Stimulated activated CD8-positive, alpha-beta memory T cell treated with anti-CD3 and anti-CD28 coated beads, Interleukin-2, amount 100 ng/mL, for 48 hours (primary cell): ENCODE results near the gene KRTAP5-2.
A peak's percentile ranks its signal among the peaks of the same experiment; 100 is the strongest.
"Not testable (repeated sequence)": the region's sequence is repeated elsewhere in the genome, so short reads cannot be mapped to it uniquely, and the experiment has no call there.

Source experiments
- DNase-seq, 2 donors: peaks; one replicate each; pipeline ENCODE4 v3.0.0-alpha.2; 2020; ENCODE audit warnings: low read depth in 2 of 2

KRTAP5-2 gene

DNA sequence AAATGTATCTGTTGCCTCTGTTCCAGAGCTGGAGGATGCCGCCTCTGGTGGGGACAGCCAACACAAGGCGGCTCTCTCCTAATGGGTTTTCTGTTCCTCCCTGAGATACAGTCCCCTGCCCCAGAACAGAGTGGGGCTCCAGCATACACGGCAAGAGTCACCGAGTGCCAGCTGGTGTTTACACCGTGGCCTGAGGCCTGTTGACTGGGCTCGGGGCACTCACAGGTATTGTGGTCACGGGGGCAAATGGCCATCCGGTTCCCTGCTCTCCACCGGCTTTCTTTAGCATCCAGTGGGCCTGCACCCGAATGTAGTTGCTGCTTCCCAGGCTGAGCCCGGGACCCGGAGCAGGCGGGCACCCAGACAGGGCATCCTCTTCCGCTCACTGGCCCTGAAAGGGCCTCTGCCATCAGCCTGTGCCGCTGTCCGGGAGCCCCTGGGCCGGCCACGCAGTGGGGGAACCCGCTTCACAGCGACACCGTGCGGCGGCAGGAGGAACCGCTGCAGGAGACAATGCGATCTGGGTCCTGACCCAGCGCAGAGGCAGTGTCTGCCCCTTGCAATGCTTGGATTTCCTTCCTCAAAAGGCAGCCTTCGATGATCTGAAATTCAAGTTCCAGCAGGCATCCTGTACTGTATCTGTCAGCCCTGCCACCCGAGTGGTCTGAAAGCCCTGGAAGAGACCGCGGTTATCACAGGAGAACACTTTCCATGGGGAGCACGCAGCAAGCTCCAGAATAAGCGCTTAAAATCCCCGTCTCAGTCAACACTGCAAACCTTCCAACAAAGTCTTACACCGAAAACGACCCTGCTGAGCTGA is 30.6 kb upstream of the KRTAP5-2 start:
- peak; percentile 47 to 48 for DNase-seq

DNA sequence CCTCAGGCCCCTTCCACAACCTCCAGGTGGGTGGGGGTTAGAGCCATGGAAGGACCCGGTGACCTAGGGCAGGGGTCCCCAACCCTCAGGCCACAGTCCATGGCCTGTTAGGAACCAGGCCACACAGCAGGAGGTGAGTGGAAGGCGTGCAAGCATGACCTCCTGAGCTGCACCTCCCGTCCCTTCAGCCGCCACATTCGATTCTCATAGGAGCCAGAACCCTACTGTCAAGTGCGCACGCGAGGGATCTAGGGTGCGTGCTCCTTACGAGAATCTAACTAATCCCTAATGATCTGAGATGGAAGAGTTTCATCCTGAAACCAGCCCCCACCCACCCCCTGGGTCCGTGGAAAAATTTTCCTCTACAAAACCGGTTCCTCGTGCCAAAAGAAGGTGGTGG is 27.4 kb upstream of the KRTAP5-2 start:
- DNase-seq, result no peak

DNA sequence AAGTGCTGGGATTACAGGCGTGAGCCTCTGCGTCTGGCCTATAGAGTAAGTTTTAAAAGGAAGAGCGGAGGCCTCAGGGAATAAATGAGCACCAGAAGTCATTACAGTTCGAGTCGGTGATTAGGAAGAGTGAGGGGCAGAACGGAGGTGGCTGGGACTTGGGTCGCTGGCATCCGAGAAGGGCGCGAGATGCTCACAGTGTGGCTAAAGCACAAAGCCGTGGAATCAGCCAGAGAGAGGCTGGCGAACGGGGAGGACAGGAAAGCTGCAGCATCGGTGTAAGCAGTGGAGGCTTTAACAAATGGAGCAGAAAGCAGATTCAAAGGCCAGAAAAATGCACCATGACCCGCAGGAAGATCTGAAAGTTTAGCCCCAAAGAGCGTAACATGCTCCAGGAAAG is 26.5 kb upstream of the KRTAP5-2 start:
- no peak for DNase-seq

DNA sequence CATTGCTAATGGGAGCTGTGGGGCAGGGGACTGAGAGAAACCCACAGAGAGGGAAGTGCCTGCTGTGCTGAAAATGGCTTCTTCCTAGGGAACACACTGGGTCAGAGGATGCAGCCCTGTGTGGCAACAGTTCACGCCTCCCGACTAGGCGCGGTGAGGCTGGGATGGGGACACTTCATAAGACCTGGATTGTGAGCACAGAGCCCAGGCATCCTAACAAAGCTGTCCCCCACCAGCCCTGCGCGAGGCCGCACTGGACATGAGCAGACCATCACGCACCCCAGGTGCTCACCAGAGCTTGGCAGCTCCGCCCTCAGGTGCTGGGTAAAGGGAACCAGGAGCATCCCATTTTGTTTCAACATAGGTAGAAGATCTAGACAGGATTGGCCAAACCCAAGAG is 25.6 kb upstream of the KRTAP5-2 start:
- no peak for DNase-seq

DNA sequence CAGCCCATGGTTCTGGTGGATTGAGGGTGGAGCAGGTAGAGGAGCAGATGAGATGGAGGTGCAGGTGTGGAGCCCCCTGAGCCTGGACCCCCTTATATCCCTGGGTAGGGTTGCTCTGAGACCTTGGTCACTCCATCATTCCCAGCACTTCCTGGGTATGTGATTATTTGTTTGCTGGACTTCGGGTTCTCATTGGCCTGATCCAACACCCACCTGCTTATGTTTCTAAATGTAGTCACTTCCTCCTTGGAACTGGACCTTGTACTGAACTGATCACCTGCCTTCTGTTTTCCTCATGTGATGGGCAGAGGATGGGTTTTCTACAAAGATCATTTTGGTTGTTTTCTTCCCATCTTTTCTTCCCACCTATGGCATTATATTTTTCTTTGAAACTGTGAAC is 24.0 kb upstream of the KRTAP5-2 start, which contains the start of gene KRTAP5-4:
KRTAP5-4 (minus strand) TSS at position 53 of the 400 bp plus-strand sequence; CDS start at position 8, 45 bp downstream.
- DNase-seq, result no peak

DNA sequence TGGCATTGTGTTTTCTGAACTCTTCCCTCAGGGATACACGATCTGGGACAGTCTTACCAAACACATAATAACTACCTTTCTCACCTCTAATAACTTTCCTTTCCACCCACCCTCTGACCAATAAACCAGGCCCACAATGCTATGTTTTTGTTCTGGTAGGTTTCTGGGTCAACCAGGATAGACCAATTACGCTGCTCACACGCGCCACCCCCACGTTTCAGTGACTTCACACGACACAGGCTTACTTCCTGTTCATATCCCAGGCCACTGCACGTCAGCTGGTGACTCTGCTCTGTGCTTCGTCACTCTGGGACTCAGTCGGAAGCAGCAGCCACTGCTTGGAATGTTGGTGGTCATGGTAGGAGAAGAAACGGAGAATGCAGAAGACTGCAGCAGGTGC is 21.4 kb upstream of the KRTAP5-2 start:
- DNase-seq, result no peak

DNA sequence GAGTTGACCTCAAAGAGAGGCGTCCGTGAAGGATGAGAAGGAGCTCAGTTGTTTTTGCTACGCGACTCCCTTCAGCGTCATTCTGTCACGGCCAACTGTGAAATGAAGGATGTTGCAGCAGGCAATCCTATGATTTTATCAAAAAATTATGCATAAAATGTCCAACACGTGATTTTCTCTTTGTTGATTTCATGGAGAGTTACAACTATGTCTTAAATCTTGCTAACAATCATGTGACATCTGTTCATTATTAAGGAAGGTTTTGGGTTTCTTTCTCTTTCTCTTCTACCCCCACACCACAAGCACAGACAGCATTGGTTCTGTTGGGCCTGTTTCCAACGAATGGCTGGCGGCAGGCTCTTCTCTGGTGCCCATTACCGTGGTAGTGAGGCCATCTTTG is 20.1 kb upstream of the KRTAP5-2 start:
- no peak for DNase-seq

DNA sequence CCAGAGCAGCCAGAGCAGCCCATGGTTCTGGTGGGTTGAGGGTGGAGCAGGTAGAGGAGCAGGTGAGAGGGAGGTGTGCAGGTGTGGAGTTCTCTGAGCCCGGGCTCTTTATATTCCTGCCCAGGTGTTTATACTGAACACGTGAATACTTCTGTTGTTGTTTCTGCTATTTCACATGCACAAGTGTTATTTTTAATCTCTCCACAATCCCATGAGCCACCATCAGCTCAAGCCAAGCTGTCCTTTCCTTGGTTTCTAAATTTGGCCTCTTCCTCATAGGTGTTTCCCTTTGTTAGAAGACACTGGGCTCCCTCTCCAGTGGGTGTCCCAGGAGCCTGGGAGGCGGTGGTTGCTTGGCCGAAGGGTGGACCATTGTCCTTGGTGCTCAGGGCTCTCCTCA is 10.3 kb upstream of the KRTAP5-2 start, which contains the start of gene KRTAP5-3:
KRTAP5-3 (minus strand) TSS at position 101 of the 400 bp plus-strand sequence; CDS start at position 23, 78 bp downstream.
- no peak for DNase-seq

DNA sequence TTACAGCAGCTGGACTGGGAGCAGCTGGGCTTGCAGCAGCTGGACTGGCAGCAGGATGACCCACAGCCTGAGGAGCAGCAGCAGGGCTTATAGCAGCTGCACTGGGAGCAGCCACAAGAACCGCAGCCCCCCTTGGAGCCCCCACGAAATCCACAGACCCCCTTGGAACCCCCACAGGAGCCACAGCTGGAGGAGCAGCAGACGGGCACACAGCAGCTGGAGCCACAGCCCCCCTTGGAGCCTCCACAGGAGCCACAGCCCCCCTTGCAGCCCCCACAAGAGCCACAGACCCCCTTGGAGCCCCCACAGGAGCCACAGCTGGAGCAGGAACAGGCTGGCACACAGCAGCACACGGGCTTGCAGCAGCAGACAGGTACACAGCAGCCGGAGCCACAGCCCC is 9.8 kb upstream of the KRTAP5-2 start:
- not testable (repeated sequence) for DNase-seq

DNA sequence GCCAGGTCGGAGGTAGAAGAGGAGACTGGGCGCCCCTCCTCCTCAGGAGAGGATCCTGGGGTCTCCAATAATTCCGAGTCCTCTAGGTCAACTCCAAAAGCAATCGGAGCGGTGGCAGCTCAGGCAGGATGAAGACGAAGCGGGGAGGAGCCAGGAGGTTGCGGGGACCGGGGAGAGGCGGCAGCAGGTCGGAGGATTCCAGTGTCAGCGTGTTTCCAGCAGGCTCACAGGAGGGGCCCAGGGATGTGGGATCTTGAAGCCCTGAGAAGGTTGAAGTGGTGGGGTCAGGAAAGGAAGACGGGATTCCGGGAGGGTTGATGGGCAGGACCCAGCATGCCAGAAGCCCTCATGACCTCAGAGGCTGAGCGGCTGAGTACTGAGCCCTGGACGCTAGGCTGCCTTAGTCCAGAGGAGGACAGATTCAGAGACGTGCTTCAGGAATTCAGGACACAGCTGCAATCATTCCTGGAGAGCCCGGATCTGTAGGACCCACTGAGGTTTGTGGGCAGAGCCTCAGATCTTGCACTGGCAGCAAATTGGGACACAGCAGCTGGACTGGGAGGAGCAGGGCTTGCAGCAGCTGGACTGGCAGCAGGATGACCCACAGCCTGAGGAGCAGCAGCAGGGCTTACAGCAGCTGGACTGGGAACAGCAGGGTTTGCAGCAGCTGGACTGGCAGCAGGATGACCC is 9.2 kb upstream of the KRTAP5-2 start:
- not testable (repeated sequence) for DNase-seq

DNA sequence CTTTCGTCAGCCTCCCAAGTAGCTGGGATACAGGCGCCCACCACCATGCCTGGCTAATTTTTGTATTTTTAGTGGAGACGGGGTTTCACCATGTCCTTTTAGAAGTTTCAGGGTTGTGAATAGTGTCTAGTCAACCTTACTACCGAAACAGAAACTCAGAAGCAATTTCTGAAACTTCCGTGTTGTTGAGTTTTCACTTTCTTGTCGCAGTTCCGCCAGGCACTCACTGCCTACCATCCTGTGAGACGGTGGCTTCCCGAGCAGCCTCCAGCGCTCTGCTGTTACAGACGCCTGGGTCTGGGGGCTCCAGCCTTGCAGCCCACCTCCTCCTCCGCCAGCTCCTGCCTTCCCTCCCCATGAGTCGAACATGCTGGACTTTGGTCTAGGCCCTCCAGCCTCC is 7.8 kb upstream of the KRTAP5-2 start:
- DNase-seq, result not testable (repeated sequence)

DNA sequence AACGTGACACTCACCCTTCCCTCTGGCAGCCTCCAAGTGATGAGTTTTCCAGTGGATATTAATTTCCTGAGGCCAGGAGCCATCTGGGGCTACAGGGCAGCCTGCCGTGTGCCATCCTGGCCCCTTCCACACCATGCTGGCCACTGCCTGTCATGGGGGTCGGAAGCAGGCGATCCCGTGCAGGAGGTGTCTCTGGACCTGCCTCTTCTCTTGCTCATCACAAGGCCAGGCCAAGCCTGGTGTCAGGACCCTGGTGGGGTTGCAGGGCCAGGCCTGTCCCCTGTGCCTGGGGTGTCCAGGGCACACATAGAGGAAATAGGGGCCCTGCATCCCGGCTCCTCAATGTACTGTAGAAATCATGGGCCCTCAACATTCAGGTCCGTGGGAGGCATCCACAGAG is 6.6 kb upstream of the KRTAP5-2 start:
- DNase-seq, result no peak

DNA sequence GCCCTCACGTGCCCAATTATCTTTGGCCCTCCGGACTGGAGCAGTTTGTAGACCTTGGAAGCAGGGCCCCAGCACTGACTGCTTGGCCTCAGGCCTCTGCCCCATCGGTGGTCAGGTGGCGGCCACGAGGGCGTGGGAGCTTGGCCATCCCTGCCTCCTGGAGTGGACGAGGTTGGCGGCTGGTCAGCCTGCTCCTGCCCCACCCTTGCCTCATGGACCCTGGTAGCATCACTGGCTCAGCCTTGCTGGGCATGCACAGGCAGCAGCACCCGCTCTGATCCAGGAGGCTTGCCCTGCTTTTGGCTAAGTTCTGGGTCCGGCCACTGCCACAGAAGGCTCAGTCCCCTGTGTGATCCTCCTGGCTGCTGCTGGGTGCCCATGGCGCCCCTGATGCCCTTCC is 6.1 kb upstream of the KRTAP5-2 start:
- DNase-seq, result no peak

DNA sequence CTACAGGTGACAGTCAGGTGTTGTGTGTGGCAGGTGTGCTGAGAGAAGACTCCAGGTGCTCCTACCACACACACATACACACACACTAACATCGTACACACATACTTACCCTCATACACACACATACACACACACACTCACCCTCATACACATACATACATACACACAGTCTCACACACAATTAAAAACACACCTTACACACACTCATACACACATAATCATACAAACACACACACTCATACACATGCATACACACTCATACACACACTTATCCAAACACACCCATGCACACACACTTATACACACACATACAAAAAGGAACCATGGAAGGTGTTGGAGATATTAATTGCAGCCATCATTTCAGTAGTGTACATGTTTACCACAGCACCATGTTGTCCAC is 5.5 kb upstream of the KRTAP5-2 start:
- no peak for DNase-seq

DNA sequence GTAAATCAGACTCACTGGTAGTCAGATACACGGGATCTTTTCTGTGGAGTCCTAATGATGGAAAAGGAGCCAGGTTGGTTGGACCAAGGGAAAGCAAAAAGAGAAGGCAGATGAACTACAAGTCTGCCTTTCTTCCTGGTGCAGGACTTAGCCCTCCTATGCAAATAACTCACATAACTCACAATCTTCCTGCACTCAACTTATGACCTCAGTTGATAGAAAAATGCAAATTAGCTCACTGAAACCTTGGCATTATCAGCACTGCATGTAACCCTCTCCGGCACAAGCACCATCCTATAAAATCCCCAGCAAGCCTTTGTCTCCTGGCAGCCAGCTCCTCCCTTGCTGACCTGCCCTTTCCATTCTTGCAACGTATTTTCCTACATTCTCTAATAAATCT is 3.6 kb upstream of the KRTAP5-2 start:
- not testable (repeated sequence) for DNase-seq

DNA sequence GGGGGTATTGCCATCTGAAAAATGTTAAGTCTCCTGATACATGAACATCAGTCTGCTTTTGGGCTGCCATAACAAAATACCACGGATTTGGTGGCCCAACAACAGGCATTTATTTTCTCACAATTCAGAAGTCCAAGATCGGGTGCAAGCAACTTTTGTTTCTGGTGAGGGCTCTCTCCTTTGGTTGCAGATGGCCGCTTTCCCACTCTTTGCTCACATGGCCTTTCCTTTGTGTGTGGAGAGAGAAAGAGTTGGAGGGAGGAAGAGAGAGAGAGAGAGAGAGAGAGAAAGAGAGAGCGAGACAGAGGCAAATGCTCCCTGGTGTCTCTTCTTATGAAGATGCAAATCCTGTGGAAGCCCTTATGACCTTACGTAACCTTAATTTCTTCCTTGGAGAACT is 2.5 kb upstream of the KRTAP5-2 start:
- no peak for DNase-seq

DNA sequence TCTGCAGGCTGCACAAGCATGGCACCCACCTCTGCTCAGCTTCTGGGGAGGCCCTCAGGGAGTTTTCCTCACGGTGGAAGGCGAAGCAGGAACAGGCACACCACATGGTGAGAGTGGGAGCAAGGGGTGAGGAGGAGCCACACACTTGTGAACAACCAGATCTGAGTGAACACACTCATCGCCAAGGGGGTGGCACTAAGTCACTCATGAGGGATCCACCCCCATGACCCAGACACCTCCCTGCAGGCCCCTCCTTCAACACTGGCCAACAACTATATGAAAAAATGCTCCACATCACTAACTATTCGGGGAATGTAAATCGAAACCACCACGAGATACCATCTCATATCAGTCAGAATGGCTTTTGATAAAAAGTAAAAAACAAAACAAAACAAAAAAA is 722 bp upstream of the KRTAP5-2 start:
- no peak for DNase-seq

DNA sequence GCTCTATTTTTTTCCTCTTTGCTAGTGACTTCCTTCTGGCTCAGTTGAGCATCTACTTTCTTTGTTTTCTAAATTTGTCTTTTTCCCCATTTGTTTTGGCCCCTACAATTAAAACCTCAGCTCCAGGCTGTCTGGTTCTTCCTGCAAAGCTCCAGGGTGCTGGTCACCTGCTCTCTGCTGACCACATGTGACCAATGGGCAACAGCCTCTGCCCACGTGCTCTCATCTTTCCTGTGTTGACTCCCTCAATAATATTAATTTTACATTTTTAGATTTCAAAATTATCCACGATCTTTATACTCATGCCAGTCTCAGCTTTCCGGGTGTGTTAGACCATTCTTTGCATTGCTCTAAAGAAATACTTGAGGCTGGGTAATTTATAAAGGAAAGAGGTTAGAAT is 312 bp upstream of the KRTAP5-2 start:
- not testable (repeated sequence) for DNase-seq

DNA sequence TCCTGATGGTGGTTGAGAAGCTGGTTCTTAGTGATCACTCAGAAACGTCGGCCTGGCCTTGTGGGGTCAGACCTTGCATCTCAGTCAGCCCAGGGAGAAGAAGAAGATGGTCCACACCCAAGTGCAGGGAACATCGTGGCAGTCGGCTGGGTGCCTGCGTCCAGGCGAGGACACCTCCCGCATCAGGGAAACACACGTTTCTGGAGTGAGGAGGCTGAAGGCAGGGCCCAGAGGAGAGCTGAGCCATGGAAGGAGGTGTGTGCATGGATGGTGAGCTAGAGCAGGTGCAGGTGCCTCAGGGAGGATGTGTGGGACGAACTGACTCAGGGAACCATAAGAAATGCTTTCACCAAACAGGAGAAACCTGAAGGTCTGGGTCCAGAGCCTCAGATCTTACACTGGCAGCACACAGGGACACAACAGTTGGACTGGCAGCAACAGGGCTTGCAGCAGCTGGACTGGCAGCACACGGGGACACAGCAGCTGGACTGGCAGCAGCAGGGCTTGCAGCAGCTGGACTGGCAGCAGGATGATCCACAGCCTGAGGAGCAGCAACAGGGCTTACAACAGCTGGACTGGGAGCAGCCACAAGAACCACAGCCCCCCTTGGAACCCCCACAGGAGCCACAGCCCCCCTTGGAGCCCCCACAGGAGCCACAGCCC is 632 bp downstream of the KRTAP5-2 start:
- DNase-seq, result no peak

DNA sequence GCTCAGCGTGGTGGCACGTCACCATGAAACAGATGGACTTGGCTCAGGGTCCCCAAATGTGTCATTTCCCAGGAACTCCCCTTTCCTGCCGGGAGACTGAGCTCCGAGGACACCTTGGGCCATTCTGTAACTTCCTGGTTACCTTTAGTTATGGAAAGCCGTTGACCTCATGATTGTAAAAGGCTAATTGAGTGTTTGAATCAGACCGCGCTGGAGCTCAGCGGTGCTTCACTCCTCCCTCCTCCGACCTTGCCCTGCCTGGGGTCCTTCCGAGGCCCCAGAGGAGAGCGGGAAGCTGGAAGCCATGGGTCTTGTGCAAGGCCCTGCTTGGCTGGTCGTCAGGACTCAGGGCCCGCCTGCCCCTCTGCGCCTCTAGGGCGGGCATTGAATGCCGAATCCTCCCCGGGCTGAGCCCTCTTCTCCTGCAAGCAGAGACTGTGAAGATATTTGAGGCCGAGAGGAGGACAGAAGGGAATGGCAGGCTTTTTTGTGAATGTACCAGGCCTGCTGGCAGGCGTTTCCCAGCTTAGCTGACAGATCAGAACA is 1.4 kb downstream of the KRTAP5-2 start:
- not testable (repeated sequence) for DNase-seq

DNA sequence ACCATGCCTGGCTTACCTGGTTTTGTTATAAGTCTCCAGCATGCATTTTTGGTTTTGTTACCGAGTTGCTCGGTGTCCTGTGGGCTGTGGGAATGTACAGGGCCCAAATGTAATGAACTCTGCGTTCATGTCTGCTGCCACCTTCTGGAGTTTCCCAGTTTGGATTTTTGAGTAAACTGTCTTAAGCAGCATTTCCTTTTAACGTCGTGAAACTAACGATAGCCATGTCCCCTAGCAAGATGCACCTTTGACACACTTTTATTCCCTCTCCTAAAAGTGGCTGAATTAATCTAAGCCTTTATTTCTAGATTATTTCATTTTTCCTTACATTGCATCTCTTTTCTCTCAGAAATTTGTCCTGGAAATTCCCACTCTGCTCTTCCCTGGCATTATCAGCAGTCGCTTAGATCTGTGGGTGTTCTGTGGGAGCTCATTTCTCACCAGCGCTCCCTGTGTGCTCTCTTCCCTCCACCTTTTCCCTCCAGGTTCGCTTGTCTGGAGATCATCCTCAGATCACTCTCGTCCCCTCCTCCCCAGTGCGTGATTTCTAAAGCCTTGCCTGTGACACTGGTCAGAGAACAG is 2.0 kb downstream of the KRTAP5-2 start:
- DNase-seq, result not testable (repeated sequence)

DNA sequence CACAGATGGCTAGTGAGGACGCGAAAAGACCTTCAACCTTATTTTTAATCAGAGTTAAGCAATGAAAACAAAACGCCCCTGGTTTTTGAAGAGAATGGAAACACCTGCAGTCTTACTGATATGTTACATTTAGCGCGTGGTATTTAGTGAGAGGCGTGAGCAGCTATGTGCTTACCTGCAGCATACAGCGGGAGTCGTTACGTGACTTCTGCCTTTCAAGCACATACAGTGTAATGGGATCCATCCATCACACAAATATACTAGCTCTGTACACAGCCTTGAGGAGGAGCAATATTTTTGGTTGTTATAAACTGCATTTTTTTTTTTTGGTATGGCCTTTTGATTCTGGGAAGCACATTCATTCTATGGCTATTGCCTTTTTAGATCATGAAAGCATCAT is 5.5 kb downstream of the KRTAP5-2 start:
- no peak for DNase-seq
